Choroid plexus epithelial cell (primary cell): ENCODE results near the gene CAMK1D.

Experiments
- DNase-seq: peaks from one replicate; pipeline ENCODE4 v3.0.0-alpha.2; 2010; ENCODE audit warnings: low read depth
- H3K4me3 ChIP-seq: 2 replicates; pipeline ENCODE4 v1.5.1; 2011; ENCODE audit warnings: low read depth, mild to moderate bottlenecking, control low read depth, low read length, moderate library complexity
- CTCF ChIP-seq: conservative IDR thresholded peaks from 2 replicates; pipeline ENCODE4 v1.5.1; 2011; ENCODE audit warnings: low read depth, mild to moderate bottlenecking, control low read depth, inconsistent platforms, low read length, moderate library complexity

The CAMK1D gene

GRCh38 chr10:12622691-12623090, 273.3 kb downstream of the CAMK1D start:
- H3K4me3 ChIP-seq: no peak overlapping the region
- no peak for DNase-seq
- TF ChIP-seq CTCF: no peak

GRCh38 chr10:12625393-12626023, 276.2 kb downstream of the CAMK1D start:
- DNase-seq: no peak
- no peak for TF ChIP-seq CTCF
- H3K4me3 ChIP-seq: no peak overlapping the region

GRCh38 chr10:12628153-12628552, 278.8 kb downstream of the CAMK1D start:
- DNase-seq: no peak
- no peak overlapping the region for H3K4me3 ChIP-seq
- no peak for TF ChIP-seq CTCF

GRCh38 chr10:12628964-12629766, 279.8 kb downstream of the CAMK1D start:
- peak; percentile 43 for DNase-seq
- TF ChIP-seq CTCF: no peak
- no peak overlapping the region for H3K4me3 ChIP-seq

GRCh38 chr10:12629767-12630165, 280.4 kb downstream of the CAMK1D start:
- no peak overlapping the region for H3K4me3 ChIP-seq
- TF ChIP-seq CTCF: no peak
- DNase-seq: no peak

- peak; percentile 44 for DNase-seq
- TF ChIP-seq CTCF: no peak
- H3K4me3 ChIP-seq: no peak overlapping the region
These were observed 281.9 kb downstream of the CAMK1D start for GRCh38 chr10:12631216-12631615.
